Activated CD4-positive, alpha-beta T cell treated with anti-CD3 and anti-CD28 coated beads, Interleukin-2, amount 50 U/mL, for 4 hours (primary cell): Measurements from ENCODE around the gene CCBE1.
"Not testable (repeated sequence)": the region's sequence is repeated elsewhere in the genome, so short reads cannot be mapped to it uniquely, and the experiment has no call there.

Experiments used
- DNase-seq, 2 experiments: peaks; one replicate each; pipeline ENCODE4 v3.0.0-alpha.2; 2020

The CCBE1 gene

GRCh38 chr18:59675346-59675745 lies 21.9 kb downstream of the CCBE1 start:
- no peak for DNase-seq

GRCh38 chr18:59674903-59675270 lies 22.3 kb downstream of the CCBE1 start:
- DNase-seq, result no peak

- DNase-seq, result no peak
These were observed 22.9 kb downstream of the CCBE1 start for GRCh38 chr18:59674186-59674902.

GRCh38 chr18:59672235-59672711 lies 24.9 kb downstream of the CCBE1 start:
- DNase-seq, result no peak

- no peak for DNase-seq
These were observed 25.7 kb downstream of the CCBE1 start for GRCh38 chr18:59671551-59671950.

- no peak for DNase-seq
These were observed 27.2 kb downstream of the CCBE1 start for GRCh38 chr18:59669872-59670657.

GRCh38 chr18:59667488-59667887 lies 29.7 kb downstream of the CCBE1 start:
- DNase-seq, result no peak

GRCh38 chr18:59666007-59666402 lies 31.2 kb downstream of the CCBE1 start:
- DNase-seq, result not testable (repeated sequence)

GRCh38 chr18:59665057-59666006 lies 31.9 kb downstream of the CCBE1 start:
- no peak for DNase-seq

GRCh38 chr18:59664329-59664728 lies 32.9 kb downstream of the CCBE1 start:
- no peak for DNase-seq

GRCh38 chr18:59663096-59663495 lies 34.1 kb downstream of the CCBE1 start:
- DNase-seq, result no peak

- DNase-seq, result no peak
These were observed 35.1 kb downstream of the CCBE1 start for GRCh38 chr18:59661891-59662701.

GRCh38 chr18:59660786-59661743 lies 36.2 kb downstream of the CCBE1 start:
- DNase-seq, result no peak

- no peak for DNase-seq
These were observed 36.9 kb downstream of the CCBE1 start for GRCh38 chr18:59660366-59660765.

- DNase-seq, result no peak
These were observed 37.6 kb downstream of the CCBE1 start for GRCh38 chr18:59659508-59660170.

GRCh38 chr18:59658941-59659340 lies 38.3 kb downstream of the CCBE1 start:
- no peak for DNase-seq

GRCh38 chr18:59657012-59657411 lies 40.2 kb downstream of the CCBE1 start:
- DNase-seq, result no peak

- DNase-seq, result no peak
These were observed 40.8 kb downstream of the CCBE1 start for GRCh38 chr18:59656373-59656887.

GRCh38 chr18:59655676-59656075 lies 41.5 kb downstream of the CCBE1 start:
- DNase-seq, result no peak

GRCh38 chr18:59651071-59651470 lies 46.2 kb downstream of the CCBE1 start:
- DNase-seq, result no peak
